ENCODE data around the gene PCSK1. TPM values are rescaled to one million over a fixed set of nuclear protein-coding genes. Genes with fewer than 3 reads are reported as not detected.

PCSK1 gene
- total RNA-seq, 1 experiment from 2014 or later: not detected

DNA sequence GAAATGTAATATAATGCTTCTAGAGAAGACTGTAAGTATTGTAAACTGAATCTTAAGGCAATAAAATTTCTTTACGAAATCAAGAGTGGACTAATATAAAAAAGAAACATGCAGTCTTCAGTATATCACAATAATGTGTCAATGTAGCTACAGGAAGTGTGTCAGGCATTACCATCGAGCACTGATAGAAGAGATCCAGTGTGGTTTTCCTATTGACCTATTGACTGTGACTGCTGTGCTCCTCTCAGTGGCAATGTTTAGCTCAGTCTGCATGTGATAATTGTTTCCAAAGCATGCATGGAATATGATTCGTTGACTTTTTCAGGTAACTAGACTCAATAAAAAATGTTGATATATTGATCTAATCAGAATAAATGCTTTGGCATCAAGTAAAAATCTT, 20.3 kb upstream of the PCSK1 start (continued):
- TF ChIP-seq REST (IDR thresholded peaks at IDR 0.05; ENCODE audit: low read depth) (no peak), ATF3 (IDR thresholded peaks at IDR 0.05) (no peak), ZFX (IDR thresholded peaks at IDR 0.05) (no peak), JUND (IDR thresholded peaks at IDR 0.05) (no peak)

DNA sequence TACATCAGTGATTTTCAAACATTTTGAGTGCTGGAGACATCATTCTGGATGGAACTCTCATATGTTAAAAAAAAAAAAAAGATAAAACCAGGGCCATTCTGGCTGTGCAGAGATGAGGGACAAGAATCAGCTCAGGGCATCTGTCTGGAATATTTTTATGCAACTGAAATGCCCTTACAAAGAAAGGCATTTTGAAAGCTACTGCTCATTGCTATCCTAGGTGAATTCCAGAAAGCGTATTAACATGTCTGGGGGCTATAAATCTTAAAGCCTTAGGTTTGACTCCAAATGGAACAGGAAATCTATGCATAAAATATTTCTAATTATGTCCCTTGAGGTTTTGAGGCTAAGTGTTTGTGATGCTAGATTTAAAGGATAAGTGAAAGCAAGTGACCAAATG, 14.9 kb upstream of the PCSK1 start:
- no peak overlapping the region for H3K4me3 ChIP-seq (replicated peaks in 1 of 2; ENCODE audit: low read depth in 1 of 2, low read length in 2 of 2)
- RAD21 ChIA-PET (ENCODE audit: low non-redundant PET in 1 of 2, low total read pairs in 2 of 2, uncharacterized antibody in 2 of 2, unreplicated experiment in 2 of 2): no interaction called here
- no TSS peak for BruUV-seq (replicated peaks)

More for the DNA sequence above, 14.9 kb upstream of the PCSK1 start:
- ChIA-PET POLR2A (no interaction called here), CTCF (no interaction called here)
- Histone ChIP-seq H3K9ac (ENCODE audit: low read length) (no peak overlapping the region), H3K9me3 (ENCODE audit: control insufficient read depth in 1 of 2, insufficient read depth in 1 of 2, low read depth in 1 of 2, low read length in 2 of 2) (no peaks in the 10 kb centered on the region), H2AFZ (ENCODE audit: low read depth, low read length, poor library complexity, severe bottlenecking) (no peak overlapping the region), H3K36me3 (ENCODE audit: control insufficient read depth in 1 of 2, insufficient read depth in 2 of 2, low read length in 2 of 2) (no peaks in the 10 kb centered on the region), H4K20me1 (ENCODE audit: insufficient read depth) (no peaks in the 10 kb centered on the region), H3K79me2 (ENCODE audit: insufficient read depth, low read length) (no peaks in the 10 kb centered on the region), H3K4me1 (ENCODE audit: control insufficient read depth in 1 of 2, insufficient read depth in 2 of 2, low read length in 2 of 2) (no peaks in the 10 kb centered on the region), H3K4me2 (ENCODE audit: low read length) (no peak overlapping the region), H3K9me2 (ENCODE audit: insufficient read depth) (no peaks in the 10 kb centered on the region), H3K27me3 (ENCODE audit: insufficient read depth, low read length) (peaks cover 56% of the 10 kb centered on the region), H3K27ac (ENCODE audit: low read depth, low read length) (no peak overlapping the region)
- ATAC-seq: no peak
- TF ChIP-seq RAD21 (IDR thresholded peaks at IDR 0.05; ENCODE audit: low read depth): no peak
- TF ChIP-seq, protein P1, sequence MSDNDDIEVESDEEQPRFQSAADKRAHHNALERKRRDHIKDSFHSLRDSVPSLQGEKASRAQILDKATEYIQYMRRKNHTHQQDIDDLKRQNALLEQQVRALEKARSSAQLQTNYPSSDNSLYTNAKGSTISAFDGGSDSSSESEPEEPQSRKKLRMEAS (IDR thresholded peaks at IDR 0.05): no peak
- no peak for TF ChIP-seq ATF3 (IDR thresholded peaks at IDR 0.05)
- TF ChIP-seq ZNF274 (IDR thresholded peaks at IDR 0.05; ENCODE audit: low read depth, low read length): no peak
- TF ChIP-seq EGR1 (IDR thresholded peaks at IDR 0.05; ENCODE audit: low read depth): no peak
- no peak for TF ChIP-seq CBX3 (IDR thresholded peaks at IDR 0.05; ENCODE audit: low read depth)
- TF ChIP-seq POLR2AphosphoS5 (IDR thresholded peaks at IDR 0.05; ENCODE audit: low read depth, low read length): no peak
- no peak for TF ChIP-seq ELF1 (IDR thresholded peaks at IDR 0.05; ENCODE audit: borderline replicate concordance, low read depth)
- TF ChIP-seq POLR2A (IDR thresholded peaks at IDR 0.05; ENCODE audit: borderline replicate concordance, extremely low read depth, insufficient read depth, insufficient read length): no peak
- TF ChIP-seq JUND (IDR thresholded peaks at IDR 0.05): no peak
- no peak for TF ChIP-seq FOSL1 (IDR thresholded peaks at IDR 0.05; ENCODE audit: low read depth)
- no peak for TF ChIP-seq YY1 (IDR thresholded peaks at IDR 0.05; ENCODE audit: extremely low read depth, insufficient replicate concordance, low read depth, low read length)
- no peak for TF ChIP-seq ZFX (IDR thresholded peaks at IDR 0.05)
- TF ChIP-seq SP1 (IDR thresholded peaks at IDR 0.05; ENCODE audit: low read depth): no peak
- TF ChIP-seq, protein P2, sequence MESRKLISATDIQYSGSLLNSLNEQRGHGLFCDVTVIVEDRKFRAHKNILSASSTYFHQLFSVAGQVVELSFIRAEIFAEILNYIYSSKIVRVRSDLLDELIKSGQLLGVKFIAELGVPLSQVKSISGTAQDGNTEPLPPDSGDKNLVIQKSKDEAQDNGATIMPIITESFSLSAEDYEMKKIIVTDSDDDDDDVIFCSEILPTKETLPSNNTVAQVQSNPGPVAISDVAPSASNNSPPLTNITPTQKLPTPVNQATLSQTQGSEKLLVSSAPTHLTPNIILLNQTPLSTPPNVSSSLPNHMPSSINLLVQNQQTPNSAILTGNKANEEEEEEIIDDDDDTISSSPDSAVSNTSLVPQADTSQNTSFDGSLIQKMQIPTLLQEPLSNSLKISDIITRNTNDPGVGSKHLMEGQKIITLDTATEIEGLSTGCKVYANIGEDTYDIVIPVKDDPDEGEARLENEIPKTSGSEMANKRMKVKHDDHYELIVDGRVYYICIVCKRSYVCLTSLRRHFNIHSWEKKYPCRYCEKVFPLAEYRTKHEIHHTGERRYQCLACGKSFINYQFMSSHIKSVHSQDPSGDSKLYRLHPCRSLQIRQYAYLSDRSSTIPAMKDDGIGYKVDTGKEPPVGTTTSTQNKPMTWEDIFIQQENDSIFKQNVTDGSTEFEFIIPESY (IDR thresholded peaks at IDR 0.05; ENCODE audit: extremely low read depth, insufficient replicate concordance, low read length): no peak
- TF ChIP-seq, protein P3, sequence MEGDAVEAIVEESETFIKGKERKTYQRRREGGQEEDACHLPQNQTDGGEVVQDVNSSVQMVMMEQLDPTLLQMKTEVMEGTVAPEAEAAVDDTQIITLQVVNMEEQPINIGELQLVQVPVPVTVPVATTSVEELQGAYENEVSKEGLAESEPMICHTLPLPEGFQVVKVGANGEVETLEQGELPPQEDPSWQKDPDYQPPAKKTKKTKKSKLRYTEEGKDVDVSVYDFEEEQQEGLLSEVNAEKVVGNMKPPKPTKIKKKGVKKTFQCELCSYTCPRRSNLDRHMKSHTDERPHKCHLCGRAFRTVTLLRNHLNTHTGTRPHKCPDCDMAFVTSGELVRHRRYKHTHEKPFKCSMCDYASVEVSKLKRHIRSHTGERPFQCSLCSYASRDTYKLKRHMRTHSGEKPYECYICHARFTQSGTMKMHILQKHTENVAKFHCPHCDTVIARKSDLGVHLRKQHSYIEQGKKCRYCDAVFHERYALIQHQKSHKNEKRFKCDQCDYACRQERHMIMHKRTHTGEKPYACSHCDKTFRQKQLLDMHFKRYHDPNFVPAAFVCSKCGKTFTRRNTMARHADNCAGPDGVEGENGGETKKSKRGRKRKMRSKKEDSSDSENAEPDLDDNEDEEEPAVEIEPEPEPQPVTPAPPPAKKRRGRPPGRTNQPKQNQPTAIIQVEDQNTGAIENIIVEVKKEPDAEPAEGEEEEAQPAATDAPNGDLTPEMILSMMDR (IDR thresholded peaks at IDR 0.05 in 2 of 3, conservative IDR thresholded peaks at IDR 0.05 in 1 of 3; ENCODE audit: borderline replicate concordance in 1 of 3, insufficient read depth in 1 of 3, low read depth in 2 of 3, low read length in 2 of 3): no peak
- TF ChIP-seq EZH2 (IDR thresholded peaks at IDR 0.05): no peak
- no peak for TF ChIP-seq SRF (IDR thresholded peaks at IDR 0.05; ENCODE audit: low read depth)
- TF ChIP-seq SIN3A (IDR thresholded peaks at IDR 0.05; ENCODE audit: low read depth): no peak
- DNase-seq (ENCODE audit: low read depth, low spot score): no peak
- intact Hi-C loops (cut with micrococcal nuclease): no loop called here

Data from HCT116 (cell line).